ENCODE measurements around the gene LEKR1.
"Not testable (repeated sequence)": the region's sequence is repeated elsewhere in the genome, so short reads cannot be mapped to it uniquely, and the experiment has no call there.

The LEKR1 gene

DNA sequence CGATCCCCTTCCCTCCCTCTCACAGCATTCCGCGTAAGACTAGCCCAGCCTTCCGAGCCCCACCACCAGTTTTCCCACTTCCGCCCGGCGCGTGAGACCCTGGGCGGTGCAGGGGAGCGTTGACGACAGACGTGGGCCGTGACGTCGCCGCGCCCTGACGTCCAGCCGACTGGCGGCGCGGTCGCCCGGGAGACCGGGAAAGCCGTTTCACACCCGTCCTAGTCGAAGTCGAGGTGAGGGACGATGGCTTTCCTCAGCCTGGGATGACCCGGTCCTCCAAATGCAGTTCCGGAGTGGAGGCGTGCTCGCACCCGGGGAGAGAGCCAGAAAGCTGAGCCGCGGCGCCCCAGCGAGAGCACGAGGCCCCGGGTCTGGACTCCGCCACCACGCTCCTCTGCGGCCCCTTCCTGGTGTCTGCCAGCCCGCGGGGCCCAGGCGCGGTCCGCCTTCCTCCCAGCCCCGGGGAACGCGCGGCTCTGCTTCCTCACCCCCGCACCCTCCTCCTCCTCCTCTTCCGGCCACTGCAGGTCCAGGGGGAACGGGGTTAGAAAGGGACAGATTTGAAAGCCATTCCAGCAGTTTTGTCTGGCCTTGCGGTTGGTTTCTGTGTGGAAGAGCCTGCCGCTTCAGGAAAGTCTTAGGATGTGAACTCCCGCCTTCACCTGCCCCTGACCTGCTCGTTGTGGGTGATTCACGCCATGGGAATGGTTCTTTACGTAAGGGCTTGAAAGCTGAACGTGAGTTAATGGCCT lies at the start of gene LEKR1:
TSS of gene LEKR1 (plus strand) at position 210 of the 752 bp plus-strand sequence. CDS start 2,977 bp downstream, outside the sequence.
- peak; percentile 48 for DNase-seq (ENCODE audit: low read depth)

DNA sequence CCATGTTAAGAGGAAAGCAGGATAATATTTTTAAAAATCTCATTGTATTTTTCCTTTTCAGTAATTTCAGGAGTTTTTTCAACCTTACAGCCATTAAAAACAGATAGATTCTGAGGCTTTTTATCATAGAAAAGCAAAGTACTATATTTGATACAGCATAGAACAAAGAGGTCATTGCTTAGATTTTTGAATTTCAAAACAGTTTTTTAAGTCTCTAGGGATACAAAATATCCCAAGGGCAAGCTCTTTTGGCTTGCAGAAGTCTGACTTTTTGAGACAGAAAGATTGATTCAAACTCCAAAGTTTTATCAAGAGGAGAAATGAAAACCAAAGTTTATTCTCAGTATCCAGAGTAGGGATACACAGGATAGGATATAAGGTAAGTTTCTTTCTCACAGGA lies 49.3 kb upstream of the LEKR1 start:
- no peak for DNase-seq (ENCODE audit: low read depth)

DNA sequence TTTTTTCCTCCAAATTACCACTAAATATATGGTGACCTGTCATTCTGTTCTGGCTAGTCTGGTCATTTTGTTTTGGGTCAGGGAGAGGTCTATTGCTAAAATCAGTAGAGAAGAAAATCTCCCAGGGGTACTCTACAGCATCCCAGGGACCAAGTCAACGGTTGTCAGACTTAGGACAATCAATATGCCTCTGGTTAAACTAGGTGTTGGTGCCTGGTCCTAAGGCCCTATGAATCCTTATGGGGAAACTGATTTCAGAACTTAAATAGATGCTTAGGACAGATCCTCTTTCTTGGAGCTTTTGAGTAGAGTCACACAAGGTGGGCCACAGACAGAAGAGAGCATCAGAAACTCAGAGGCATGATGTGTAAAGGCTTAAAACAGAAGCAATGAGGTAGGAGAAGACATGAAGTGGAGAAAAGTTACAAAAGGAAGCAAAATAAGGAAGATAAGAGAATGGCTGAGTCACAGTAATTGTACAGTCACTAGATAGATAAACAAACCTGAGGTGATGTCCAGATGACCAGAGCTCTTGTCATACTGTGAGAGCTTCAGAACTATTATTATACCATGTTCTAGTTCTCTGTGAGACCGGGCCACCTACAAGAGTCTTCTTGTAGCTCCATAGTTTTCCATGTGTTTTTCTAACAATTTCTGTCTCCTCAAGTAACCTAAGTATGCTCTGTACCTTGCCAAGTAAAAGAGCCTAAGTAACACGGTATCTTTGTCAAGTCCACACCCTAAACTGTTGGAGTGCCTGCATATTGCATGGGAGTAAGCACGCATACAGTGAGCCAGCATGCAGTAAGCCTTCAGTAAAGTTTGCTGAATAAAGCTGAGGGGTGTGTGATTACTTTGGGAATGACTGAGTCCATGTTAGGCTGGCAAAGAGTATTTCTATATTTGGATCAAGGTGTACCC lies 44.6 kb upstream of the LEKR1 start:
- no peak for DNase-seq (ENCODE audit: low read depth)

DNA sequence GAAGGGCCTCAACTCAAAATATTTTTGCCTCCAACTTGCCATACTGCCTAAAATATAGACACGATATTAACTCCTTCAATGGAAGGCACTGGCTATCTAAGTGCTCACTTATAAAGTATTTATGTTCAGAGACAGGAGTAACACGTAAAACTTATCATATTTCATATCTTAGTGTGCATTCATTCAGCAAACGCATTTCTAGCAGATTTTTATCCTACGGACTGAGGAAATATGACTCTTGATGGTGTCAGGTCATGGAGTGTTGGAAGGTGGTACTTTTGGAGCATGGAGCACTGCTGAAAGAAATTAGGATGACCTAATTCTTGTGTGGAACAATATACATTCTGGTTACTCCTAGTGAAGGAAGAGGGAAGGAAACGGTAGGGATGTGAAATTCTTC lies 43.8 kb upstream of the LEKR1 start:
- DNase-seq (ENCODE audit: low read depth) = no peak

DNA sequence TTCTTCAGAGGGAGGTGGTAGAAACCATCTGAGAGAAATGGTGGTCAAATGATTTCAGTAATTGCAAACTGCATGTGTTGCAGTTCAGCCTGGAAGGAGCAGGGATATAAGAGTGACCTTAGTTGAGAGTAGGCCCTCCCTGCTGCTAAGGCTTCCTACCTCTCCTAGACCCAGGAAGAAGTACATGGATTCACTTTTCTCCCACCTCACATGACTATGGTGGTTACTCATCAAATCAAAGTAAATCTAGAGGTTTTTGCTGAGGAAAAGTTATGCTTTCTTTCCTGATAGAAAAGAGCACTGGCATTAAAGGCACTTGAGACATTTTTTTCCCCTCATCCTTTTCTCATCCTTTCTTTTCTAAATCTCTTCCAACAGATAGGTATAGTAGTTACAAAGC lies 43.2 kb upstream of the LEKR1 start:
- no peak for DNase-seq (ENCODE audit: low read depth)

DNA sequence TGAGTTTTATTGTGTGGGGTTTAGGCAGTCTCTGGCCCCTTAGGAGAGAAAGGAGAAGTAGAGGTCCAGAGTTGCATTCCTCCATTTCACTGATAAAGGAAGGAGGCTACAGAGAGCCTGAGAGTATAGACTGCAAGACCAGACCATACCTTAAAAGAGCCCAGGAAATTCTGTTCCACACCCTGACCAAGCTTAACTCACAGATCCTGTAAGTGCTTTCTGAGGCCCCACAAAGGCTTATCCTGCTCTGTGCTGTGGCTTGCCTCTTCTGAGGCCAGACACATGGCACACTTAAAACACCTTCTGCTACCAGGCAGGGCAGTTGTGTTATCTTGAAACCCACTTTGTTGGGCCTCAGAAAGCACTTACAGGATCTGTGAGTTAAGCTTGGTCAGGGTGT lies 39.2 kb upstream of the LEKR1 start:
- no peak for DNase-seq (ENCODE audit: low read depth)

DNA sequence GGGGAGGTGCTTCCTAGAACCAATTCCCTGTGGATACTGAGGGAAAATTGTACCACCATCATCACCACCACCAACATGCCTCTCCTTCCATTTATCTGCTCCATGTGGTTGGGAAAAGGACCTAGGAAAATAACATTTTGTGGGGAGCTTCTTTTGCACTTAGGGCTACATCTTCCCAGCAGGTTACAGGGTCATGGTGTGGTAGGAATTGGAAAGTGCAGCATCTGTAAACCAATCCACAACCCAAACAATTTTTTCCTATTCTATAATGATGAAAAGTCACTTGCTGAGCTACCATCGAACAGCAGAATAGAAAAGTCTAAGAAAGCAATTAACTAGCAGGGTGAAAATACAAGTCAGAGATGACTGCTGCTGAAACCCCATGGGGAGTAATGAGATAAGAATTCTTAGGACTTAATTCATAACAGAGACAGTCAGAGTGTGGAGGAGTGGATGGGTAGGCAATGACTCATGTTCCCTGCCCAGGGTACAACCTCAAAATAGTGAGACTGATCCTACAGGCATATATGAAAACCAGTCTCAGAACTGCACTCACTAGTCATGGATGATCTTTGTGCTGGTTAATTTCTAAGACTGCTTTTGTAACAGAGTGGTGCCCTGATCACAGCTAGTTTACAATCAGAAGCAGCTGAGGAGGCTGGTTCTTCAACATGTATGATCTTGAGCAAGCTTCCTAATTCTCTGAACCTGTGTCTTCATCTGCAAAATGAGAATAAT lies 38.1 kb upstream of the LEKR1 start:
- DNase-seq (ENCODE audit: low read depth) = no peak

DNA sequence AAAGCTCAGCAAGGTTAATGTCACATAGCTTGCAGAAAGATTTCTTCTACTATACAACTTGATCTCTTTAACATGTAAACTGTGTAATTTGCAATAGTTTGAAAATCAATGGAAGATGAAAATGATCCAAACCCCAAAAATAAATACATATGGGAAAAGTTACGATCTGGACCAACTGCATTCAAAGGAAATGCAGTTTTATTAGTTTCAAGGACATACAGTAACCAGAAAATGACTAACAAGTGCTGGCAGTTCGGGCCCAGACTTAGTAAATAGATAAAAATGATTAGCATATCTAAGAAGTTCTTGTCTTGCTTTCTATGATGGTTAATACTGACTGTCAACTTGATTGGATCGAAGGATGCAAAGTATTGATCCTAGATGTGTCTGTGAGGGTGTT lies 37.3 kb upstream of the LEKR1 start:
- DNase-seq (ENCODE audit: low read depth) = no peak

DNA sequence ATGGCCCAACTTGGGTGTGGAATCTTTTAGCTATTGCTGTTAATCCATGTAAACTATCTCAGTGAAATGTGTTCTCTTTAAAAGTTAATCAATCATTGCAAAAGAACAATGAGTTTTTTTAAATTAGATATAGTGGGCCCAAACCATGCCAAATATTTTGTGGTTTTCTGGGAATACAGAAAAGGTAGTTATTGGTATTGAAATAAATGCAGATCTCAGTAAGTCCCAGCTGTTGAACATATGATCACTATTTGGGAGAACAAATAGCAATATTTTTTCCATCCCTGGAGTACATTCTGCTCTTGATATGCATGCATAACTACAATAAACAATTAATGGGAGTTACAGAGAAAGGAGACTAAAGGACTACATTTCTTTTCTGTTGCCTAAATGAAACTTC lies 36.0 kb upstream of the LEKR1 start:
- DNase-seq (ENCODE audit: low read depth) = no peak

DNA sequence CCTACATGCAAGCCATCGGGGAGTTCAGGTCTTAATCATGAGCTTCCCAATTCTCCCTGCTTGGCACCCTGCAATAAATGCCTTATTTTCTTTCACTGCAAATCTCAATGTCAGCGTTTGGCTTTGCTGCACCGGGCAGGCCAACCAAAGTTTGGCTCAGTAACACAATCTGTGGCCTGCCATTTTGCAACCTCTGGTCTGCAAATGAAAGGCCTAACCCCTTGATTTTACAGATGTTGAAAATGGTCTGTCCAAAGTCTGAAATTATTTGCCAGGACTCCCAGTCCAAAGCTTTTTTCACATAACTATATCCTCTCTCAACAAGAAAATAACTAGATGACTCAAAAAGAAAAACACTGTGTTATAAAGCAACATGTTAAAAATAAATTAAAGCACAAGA lies 34.0 kb upstream of the LEKR1 start:
- DNase-seq (ENCODE audit: low read depth) = no peak

DNA sequence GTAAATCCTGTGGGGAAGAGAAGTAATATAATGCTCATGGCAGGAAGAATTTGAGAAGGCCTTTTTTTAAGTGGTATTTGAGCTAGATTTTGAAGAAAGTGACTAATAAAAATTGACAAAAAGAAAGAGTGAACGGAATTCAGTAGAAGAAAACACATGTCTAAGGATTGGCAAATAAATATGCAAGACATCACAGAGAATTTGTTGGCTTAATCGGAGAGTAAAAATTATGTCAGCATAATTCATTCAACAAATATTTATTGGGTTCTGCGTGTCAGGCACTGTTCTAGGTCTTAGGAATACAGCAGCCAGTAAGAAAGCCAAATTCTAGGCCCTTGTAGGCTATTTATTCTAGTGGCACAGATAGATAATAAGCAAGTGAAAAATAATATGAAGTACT lies 33.6 kb upstream of the LEKR1 start:
- DNase-seq (ENCODE audit: low read depth) = no peak

DNA sequence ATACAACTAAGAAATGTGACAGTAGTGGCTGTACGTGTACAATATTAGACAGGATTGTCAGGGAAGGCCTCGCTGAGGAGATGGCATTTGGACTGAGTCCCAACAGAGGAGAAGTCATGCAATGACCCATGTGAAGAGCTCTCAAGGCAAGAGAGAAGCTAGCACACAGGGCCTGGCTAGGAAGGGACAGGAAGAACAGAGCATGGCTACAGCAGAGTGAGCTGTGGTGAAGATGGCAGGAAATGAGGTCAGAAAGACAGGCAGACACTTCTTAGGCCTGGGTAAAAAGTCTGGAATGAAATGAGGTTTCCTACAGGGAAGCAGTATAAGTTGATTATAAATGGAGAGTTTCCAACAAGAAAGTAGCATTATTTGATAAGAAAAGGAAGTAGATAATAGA lies 33.2 kb upstream of the LEKR1 start:
- DNase-seq (ENCODE audit: low read depth) = no peak

DNA sequence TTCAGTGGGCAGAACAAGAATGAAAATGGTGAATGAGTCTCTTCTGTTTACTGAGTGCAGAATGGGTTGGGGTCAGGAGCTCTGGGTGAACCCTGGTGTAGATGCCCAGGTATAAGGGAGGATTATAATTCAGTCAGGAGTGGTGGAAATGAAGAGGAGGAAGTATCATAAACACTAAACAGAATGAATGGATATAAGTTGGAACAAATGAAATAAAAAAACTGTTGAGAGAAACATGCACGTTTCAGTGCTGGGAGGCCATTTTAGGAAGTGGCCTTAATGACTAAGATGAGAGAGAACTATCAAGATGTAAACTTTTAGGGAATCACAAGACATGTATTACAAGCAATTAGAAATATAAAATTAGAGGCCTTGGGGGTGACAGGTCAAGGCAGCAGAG lies 32.8 kb upstream of the LEKR1 start:
- DNase-seq (ENCODE audit: low read depth) = no peak

DNA sequence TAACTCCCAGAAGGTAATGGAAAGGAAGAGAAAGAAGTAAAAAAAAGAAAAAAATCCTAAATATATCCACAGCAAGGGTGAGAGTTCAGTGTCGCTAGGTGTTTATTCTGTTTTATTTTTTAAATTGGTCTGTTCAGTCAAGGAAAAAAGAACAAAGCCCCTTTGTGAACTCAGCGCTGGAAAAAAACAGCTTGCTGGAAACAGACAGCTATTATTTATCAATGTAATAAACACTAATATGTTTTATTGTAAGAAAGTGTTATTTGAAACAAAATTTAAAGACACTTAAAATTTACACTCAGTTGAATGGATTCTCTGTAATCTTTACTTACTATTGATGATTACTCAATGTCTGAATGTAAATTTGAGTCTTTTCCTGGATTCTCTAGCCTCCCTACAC lies 32.3 kb upstream of the LEKR1 start:
- DNase-seq (ENCODE audit: low read depth) = no peak

DNA sequence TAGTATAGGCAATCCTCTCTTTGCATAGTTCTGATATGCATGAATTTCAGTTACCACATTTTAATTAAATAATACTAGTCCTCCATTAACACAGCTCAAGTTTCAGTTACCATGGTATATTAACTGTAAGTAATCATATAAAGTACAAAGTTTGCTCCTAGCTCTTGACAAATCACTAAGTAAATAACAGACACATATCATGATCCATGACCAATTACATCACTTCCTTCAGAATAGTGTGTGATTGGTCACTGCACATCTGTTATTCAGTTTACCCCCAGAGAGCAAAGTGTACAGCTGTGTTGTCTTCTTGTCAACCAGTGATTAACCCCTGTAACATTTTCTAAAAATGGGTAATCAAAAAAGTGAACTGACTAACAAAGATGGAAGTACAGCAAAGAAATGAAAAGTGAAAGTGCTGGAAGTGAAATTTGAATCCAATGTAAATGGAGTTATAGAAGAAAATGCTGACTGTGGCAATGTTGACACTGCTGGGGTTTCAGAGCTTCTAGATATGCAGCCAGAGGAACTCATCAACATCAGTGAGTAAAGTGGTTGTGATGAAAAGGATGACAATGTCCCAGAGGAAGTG lies 30.2 kb upstream of the LEKR1 start:
- no peak for DNase-seq (ENCODE audit: low read depth)

DNA sequence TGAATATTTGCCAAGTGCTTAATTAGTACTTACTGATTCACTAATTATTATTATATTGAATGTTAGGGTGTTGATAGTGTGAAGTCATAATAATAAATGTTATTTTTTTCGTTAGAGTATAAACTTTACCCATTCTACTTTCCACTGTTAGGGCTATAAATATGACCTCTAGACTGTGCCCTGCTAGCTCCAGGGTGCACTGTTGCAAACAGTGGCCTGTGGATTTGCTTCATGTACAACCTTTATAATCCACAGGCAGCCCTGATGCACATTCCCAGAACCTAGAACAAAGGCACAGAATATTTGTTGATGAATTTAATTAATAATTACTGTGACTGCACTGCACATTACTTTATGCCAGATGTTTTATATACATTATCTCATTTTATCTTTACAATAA lies 28.8 kb upstream of the LEKR1 start:
- DNase-seq (ENCODE audit: low read depth) = no peak

DNA sequence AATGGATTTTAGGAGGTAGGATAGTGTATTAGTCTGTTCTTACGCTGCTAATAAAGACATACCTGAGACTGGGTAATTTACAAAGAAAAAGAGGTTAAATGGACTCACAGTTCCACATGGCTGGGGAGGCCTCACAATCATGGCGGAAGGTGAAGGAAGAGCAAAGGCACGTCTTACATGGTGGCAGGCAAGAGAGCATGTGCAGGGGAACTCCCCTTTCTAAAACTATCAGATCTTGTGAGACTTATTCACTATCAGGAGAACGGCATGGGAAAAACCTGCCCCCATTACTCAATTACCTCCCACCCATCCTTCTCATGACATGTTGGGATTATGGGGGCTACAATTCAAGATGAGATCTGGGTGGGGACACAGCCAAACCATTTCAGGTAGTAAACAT lies 25.9 kb upstream of the LEKR1 start:
- not testable (repeated sequence) for DNase-seq (ENCODE audit: low read depth)

DNA sequence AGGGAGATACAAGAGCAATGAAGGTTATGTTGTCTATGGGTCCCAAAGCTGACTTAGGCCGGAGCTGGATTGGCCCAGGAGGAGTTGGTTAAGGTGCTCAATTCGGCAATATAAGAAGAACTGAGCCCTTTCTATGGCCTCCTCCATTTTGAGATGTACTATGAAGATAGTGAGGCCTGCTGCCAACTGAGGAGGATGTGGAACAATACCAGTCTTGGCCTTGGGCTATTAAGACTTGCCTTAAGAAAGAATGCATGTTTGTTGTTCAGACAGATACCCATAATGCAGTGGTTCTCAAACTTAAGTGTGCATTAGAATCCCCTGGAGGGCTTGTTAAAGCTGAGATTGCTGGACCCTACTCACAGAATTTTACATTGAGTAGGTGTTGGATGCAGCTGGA lies 24.4 kb upstream of the LEKR1 start:
- no peak for DNase-seq (ENCODE audit: low read depth)

DNA sequence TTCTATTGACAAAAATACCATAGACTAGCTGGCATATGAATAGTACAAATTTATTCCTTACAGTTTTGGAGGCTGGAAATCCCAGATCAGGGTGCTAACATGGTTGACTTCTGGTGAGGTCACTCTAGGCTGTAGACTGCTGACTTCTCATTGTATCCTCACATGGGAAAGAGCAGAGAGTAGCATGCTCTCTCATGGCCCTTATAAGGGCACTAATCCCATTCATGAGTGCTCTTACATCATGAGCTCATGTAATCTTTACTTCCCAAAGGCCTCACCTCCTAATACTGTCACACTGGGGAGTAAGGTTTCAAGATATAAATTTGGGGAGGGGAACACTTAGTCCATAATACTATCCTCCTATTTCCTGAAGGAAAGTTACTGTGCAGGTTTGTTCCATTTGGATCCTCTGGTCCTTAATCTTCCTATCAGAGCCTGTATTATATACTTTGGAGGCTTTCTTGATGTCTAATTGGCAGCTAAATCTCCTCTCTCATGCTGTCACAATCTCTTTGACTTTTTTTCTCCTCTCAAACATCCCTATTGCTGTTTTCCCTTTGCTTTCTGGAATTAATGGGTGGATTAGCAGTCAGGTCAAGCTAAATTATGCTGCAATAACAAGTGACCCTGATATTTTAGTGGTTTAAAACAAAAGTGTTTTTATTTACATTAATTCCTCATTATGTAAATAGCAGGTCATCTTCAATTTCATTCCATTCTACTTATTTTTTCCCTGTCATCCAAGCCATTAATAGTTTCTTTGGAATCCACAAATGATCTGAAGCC lies 23.1 kb upstream of the LEKR1 start:
- no peak for DNase-seq (ENCODE audit: low read depth)

DNA sequence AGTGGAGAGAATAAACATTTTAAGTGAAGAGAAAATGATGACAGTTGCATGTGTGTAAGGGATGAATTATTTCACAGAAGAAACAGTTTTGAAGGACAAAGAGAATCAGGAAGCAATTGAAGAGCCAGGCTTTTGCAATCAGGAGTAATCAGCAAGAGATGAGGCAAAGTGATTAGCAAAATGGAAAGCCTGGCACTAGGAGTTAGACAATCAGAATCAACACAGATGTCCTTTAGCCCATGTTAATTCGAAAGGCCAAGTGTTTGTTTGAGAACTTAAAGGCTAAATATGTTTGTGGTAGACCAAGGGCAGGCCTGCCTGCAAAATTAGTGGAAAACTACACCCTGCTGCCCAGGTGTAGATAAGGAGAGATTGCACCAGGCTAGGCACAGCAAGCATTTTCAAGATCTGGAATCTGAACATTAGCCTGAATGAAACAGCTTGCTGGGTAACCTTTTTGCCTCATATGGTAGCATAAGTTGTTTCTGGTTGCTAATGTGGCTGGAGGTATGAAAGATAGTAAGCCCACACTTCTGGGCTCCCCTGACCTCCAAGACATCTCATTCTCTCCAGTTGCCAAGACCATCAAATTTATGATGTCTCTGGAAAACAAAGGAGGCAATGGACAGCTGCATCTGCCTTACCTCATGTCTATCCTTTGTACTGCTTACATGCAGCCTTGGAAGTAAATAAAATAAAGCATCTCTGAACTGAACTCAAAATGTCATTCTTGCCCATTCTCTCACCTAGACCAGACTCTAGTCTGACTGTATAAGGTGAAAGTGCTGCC lies 22.0 kb upstream of the LEKR1 start:
- no peak for DNase-seq (ENCODE audit: low read depth)

DNA sequence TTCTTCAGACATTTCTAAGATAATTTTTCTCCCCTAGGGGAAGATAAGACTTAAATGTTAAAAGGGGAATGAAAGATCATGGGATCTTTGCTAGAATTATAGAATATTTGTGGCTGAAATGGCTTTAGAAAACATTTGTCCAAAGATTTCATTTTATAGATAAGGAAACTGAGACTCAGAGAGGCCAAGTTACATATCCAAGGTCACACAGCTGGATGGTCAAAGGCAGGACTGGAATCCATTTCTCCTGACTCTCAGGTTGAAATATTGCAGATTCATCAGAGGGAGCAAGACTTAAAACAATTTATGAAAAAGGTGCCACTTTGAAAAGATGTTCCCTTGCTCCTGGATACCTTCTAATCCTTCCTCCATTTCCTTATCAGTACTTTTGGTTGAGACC lies 19.5 kb upstream of the LEKR1 start:
- no peak for DNase-seq (ENCODE audit: low read depth)
